Subcutaneous preadipocyte (primary cell): ENCODE data around the gene WEE1. TPM values are rescaled to one million over a fixed set of nuclear protein-coding genes. Genes with fewer than 3 reads are reported as not detected.

Experiments used
- small RNA-seq: library from RNA; depleted of rRNA; stranded (forward); fragments of <200 nt; gene quantifications from one replicate; pipeline ENCODE3, GENCODE V24; 2012
- total RNA-seq: library from RNA; depleted of rRNA; stranded (reverse); fragments of >200 nt; gene quantifications from 2 replicates; pipeline ENCODE4 v1.2.3, GENCODE V29; 2012

The WEE1 gene
- total RNA-seq: 20.2 and 36.9 TPM in 2 replicates

DNA sequence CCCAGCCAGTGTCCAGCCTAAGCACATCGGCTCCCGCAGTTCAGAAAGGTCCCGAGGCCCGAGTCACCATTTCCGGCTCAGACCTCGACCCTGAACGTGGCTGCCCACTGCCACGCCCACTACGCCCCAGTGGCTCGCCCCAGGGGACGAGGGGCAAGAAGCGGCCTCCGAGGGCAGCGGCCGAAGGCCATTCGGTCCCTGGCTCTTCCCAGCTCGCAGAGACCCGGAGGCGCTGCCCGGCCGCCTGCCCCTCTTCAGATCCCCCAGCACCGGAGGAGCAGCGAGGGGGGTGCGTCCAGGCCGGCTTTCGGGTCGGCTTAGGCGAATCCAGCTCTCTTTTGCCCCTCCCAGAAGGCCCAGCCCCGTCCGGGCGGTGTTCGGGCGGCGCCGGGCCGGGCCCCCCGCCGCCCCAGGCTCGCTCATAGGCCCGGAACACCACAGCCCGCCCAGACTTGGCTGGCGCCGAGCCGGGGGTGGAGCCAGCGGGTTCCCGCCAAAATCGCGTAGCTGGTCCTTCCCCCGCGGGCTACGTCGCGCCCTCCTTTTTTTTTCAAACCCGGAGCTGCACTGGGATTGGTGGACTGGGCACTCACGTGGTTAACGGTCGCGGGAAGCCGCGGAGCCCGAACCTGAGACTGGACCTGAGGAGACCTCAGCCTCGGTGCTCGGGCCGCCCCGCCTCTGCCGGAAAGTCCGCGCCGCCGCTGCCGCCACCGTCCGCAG lies at the start of gene WEE1:
Gene WEE1 (plus strand): TSS at position 619 of the 723 bp plus-strand sequence. CDS start 264 bp downstream, outside the sequence.

Small RNA genes lying within 50 kb of the gene (small RNA-seq; reads per million reads assigned to genes)
- not detected for gene RF01210

Other genes with a start within 250 kb of the WEE1 start
- gene IPO7, start 189.0 kb upstream of the WEE1 start, total RNA-seq: 211 and 239 TPM in 2 replicates
- gene ZNF143, start 112.7 kb upstream of the WEE1 start, total RNA-seq: 21.3 and 26.6 TPM in 2 replicates
- 25.6 and 29.4 TPM in 2 replicates for gene SWAP70, start 90.4 kb downstream of the WEE1 start, total RNA-seq